ENCODE results near the gene CENPB. TPM values are rescaled to one million over a fixed set of nuclear protein-coding genes. Genes with fewer than 3 reads are reported as not detected.
"Not testable (repeated sequence)": the region's sequence is repeated elsewhere in the genome, so short reads cannot be mapped to it uniquely, and the experiment has no call there.

The CENPB gene
- total RNA-seq, 1 donor from 2014 or later: 83.3 TPM

DNA sequence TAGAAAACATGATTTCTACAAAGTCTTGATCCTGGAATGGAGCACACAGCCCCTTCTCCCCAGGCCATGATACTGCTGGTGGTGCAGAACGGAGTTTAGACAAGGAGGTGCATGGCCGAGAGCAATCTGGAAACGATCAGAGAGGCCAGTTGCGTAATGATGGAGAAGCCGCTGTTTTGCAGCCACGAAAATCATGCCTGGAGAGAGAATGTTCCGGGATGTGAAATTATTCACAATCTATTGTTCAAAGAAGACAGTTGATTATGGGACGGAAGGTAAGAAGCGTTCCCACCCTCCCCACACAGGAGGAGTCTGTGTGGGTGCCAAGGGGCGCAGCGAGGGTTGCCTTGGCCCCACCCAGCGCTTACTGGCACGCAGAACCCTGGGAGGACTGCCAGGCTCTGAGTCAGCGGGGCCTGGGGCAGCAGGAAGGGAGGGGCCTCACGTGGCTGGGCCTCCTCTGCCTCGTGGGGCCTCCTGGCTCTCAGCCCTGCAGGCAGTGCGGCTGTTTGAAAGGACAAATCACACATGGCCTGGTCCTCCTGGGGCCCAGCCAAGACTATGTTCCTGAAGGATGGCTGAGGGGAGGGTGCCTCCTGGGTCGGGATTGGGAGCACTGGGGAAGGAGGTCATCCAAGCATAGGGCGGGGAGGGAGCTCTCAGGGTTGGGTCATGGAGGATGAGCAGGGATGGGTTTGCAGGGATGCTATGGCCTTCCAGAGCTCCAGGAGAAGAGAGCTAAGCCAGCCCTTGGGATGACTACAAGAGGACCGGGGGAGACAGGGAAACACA lies 25.1 kb upstream of the CENPB start:
- DNase-seq (ENCODE audit: low spot score): peak; percentile 99

DNA sequence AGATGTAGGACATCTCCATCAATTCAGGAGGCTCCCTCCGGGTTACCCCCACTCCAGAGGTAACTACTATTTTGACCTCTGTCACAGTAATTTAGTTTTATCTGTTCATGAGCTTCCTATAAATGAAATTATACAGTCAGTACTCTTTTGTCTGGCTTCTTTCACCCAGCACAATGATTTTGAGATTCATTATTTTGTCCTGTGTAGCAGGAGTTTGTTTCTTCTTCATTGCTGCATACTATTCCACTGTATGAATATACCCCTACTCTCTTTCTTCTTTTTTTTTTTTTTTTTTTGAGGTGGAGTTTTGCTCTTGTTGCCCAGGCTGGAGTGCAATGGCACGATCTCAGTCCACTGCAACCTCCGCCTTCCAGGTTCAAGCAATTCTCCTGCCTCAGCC lies 22.0 kb upstream of the CENPB start:
- DNase-seq (ENCODE audit: low spot score): no peak

DNA sequence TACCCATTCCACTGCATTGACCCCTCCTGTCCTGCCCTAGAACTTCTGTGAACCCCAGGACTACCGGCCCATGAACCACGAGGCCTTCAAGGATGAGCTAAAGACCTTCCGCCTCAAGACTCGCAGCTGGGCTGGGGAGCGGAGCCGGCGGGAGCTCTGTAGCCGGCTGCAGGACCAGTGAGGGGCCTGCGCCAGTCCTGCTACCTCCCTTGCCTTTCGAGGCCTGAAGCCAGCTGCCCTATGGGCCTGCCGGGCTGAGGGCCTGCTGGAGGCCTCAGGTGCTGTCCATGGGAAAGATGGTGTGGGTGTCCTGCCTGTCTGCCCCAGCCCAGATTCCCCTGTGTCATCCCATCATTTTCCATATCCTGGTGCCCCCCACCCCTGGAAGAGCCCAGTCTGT lies 18.2 kb upstream of the CENPB start:
- no peak for DNase-seq (ENCODE audit: low spot score)

DNA sequence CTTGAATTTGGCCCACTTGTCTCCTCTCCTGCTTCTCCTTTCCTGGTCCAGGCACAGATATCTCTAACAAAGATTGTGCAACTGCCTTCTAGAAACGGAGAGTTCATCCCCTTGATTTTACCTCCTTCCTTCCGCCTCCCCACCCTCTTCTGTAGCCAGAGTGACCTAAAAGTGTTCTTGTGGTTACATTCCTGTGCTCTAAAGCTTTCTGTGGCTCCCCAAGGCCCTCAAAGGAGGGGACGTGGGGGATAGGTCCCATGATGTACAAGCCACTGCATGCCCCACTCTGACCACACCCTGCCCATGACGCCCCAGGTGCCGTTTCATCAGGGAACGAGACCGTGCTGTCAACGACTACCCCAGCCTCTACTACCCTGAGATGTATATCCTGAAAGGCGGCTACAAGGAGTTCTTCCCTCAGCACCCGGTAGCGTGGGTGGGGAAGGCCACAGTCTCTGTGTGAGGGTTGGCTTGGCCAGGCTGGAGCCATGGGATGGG lies 17.8 kb upstream of the CENPB start:
- DNase-seq (ENCODE audit: low spot score): no peak

DNA sequence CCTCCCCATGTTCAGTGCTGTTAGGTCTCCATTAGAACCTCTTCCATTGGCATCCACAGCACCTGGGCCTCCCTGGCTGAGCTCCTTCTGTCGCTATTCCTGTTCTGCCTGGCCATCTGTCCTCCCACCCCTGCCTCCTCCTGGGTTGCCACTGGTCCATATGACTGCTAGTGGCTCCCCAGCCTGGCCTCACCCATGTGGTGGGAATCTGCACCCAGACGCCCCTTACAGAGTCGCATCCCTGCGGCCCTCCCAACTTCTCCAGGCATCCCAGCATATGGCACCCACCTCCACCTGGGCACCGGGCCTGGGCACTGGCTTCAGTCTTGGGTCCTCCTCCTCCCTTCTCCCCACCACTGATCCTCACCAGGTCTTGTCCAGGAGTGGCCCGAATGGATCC lies 17.3 kb upstream of the CENPB start:
- DNase-seq (ENCODE audit: low spot score): no peak

DNA sequence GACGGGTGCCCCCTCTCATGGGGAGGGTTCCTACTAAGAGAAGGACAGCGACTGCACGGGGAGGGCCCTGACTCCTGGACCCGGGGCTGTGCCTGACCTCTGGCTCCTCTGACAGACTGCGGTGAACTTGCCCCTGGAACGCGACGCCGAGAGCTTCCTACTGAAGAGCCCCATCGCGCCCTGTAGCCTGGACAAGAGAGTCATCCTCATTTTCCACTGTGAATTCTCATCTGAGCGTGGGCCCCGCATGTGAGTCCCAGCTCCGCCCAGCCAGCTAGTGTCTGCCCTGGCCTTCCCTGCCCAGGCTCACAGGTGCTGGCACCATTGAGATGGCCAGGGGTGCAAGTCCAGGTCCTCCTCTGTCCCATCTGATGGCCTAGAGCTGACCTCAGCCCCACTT lies 16.7 kb upstream of the CENPB start:
- DNase-seq (ENCODE audit: low spot score): no peak

DNA sequence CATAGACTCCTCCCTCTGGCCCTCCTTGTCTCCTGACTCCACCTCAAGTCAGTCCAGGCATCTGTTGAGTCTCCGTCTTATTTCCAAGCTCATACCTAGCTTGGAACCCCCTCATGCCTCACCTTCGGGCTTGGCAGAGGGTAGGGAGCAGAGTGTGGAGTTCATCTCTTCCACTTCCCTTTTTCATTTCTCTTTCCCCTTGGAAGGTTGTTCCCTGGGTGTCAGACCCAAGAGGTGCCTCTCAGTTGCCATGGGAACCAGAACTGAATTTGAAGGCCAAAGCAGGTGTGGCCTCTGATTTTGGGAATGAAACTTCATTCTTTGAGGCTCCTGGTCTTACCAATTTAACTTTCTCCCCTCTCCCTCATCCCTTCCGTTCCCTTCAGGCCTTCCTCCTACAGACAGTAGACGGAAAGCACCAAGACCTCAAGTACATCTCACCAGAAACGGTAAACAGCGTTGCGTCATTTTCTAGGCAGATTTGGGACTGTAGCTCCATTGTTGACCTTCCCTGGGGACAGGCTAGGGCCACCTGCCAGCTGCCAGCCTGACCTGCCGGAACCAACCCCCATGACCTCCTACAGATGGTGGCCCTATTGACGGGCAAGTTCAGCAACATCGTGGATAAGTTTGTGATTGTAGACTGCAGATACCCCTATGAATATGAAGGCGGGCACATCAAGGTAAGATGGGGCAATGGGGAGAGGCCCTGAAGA lies 16.1 kb upstream of the CENPB start:
- DNase-seq (ENCODE audit: low spot score): no peak

DNA sequence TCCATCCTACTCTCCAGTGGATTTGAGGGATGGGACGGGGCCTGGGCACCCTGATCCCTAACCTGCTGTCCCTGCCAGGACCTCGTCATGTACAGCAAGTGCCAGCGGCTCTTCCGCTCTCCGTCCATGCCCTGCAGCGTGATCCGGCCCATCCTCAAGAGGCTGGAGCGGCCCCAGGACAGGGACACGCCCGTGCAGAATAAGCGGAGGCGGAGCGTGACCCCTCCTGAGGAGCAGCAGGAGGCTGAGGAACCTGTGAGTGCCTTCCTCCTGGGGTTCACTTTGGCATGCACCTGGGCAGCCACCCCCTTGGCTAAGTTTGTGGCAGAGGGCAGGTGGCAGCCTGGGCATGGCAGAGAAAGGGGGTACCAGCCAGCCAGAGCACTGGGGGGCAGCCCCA lies 15.3 kb upstream of the CENPB start:
- no peak for DNase-seq (ENCODE audit: low spot score)

DNA sequence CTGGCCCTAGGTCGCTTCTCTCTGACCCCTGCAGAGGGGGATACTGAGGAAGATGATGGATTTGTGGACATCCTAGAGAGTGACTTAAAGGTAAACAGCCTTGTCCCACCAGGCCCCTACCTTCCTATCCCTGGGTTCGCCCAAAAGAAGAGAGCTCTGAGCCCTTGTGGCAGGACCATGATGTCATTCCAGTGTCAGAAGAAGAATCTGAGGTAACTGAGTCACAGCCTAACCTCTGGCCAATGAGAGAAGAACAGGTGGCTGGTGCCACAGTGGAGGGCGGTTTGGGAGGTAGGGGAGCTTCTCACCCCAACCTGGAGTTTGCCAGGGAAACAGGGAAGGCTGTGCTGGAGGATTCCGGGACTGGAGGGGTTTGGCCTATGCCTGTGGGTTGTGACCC lies 14.8 kb upstream of the CENPB start:
- DNase-seq (ENCODE audit: low spot score): no peak

DNA sequence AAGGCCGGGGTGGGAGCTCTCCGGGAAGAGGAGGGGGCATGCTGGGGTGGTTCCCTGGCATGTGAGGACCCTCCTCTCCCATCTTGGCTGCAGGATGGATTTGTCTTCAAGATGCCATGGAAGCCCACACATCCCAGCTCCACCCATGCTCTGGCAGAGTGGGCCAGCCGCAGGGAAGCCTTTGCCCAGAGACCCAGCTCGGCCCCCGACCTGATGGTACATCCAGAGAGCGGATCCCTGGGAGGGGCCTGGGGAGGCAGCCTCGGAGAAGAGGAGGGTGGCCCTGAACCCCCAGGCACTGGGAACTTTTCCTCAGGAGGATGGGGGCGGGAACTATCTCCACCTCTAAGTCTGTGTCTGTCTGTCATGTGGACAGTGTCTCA lies 14.3 kb upstream of the CENPB start:
- DNase-seq (ENCODE audit: low spot score): no peak

DNA sequence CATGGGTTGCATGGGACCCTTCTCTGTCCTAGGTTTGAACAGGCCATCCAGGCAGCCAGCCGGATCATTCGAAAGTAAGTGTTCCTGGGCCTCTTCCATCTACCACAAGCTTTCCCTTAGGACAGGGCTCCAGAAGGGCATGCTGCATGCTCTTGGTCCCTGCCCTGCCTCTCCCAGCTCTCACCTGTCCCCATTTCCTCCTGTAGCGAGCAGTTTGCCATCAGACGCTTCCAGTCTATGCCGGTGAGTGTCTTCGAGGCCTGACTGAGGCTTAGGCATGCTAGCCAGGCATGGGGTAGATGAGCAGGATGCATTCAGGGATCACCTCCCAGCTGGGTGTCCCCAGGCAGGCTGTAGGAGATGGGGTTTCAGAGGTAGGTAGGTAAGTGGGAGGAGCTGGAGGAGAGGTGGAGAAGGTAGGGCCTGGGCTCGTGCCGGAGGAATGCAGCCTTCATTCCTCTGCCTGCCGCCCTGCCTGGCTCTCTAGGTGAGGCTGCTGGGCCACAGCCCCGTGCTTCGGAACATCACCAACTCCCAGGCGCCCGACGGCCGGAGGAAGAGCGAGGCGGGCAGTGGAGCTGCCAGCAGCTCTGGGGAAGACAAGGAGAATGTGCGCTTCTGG lies 13.8 kb upstream of the CENPB start:
- DNase-seq (ENCODE audit: low spot score): no peak

DNA sequence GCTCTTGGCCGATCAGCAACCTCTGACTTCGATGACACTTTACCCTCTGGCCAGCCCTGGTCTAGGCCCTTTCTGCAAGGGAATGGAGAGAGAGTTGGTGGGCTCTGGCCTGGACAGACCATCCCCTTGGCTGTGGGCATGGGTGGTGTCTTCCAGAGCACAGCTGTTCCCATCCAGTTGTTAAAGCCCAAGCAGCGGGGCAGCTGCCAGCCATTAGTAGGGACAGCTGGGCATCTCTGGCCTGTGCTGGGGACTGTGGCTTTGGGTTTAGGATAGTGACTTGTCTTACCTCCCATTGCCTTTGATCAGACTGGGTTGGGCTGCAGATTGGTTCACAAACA lies 12.3 kb upstream of the CENPB start:
- DNase-seq (ENCODE audit: low spot score): no peak

DNA sequence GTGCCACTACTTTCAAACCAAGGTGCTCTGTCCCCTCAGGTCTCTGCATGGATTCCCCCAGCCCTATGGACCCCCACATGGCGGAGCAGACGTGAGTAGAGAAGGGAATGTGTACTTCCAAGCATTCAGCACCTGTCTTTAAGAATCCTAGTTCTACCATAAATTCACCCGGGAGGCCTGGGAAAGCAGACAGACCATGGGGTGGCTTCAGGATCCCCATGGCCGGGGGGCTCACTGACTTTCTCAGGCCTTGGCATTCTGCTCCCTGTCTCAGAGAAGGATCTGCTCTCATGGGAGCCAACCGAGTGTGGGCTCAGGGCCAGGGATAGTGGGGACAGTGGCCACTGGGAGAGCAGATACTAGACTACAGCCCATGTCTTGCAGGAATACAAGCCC lies 11.8 kb upstream of the CENPB start:
- DNase-seq (ENCODE audit: low spot score): no peak

DNA sequence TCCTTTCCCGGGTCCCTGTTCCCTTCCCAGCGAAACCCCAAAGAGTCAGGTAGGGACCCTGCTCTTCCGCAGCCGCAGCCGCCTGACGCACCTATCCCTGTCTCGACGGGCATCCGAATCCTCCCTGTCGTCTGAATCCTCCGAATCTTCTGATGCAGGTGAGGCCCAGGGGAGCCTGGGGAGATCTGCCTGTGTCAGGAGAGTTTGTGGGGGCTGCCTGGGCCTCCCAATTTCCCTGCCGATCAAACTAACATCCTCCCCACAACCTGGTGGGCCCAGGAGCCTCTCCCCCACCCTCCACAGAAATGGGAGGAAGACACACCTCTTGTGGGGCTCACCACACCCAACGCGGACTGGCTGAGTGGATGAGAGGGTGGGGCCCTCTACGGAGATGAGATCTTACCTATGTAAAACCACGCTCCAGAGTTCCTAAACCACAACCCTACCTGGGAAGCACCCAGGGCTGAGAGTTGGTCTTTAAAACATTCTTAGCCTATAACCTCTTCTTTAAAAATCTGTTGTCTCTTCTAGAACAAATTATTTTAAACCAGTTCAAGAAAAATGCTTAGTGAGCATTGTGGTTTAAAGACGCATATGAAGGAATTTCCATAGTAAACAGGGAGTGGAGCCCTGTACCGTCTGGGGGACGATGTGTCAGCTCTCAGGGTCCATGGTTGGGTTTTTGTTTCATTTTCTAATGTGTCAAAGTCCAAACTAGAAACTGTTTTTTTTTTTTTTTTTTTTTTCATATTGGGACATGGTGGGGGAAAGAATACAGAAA lies 11.2 kb upstream of the CENPB start:
- DNase-seq (ENCODE audit: low spot score): no peak

DNA sequence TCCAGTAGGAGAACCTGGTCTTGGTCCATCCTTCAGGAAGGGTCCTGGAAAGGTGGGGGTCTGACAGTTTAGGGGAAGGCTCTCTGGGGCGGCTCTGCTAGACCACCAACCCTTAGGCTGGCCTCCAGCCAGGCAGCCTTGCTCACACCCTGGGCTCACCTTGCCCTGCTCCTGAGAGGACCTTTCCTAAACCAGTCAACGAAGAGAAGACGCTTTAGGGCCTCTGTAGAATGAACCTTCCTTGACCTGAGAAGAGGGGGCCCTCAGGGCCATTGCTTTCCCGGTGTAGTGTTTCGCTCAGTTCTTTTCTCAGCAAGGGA lies 10.6 kb upstream of the CENPB start:
- DNase-seq (ENCODE audit: low spot score): no peak

DNA sequence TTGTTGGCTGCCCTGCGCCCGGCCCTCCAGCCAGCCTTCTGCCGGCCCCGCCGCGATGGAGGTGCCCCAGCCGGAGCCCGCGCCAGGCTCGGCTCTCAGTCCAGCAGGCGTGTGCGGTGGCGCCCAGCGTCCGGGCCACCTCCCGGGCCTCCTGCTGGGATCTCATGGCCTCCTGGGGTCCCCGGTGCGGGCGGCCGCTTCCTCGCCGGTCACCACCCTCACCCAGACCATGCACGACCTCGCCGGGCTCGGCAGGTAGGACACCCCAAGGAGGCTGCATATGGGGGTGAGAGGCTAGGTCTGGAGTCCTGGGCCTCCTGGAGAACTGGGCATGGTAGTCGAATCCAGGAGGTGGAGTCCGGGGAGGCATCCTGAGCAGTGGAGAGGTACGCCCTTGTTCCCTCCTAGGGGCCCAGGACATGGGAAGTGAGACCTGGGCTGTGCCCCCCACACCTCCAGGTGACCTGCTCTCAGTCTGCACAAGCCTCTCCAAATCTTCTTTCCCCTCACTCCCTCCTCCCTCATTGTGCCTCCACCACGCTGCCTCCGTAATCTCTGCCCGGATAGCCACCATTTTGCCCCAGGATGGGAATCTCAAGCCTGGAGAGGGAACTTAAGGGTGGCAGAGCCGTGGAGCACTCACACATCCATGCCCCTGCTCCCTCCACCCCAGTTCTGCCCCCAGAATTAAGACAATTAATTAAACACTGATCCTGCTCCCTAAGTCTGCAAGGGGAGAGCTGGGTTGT lies 10.1 kb upstream of the CENPB start:
- no peak for DNase-seq (ENCODE audit: low spot score)

DNA sequence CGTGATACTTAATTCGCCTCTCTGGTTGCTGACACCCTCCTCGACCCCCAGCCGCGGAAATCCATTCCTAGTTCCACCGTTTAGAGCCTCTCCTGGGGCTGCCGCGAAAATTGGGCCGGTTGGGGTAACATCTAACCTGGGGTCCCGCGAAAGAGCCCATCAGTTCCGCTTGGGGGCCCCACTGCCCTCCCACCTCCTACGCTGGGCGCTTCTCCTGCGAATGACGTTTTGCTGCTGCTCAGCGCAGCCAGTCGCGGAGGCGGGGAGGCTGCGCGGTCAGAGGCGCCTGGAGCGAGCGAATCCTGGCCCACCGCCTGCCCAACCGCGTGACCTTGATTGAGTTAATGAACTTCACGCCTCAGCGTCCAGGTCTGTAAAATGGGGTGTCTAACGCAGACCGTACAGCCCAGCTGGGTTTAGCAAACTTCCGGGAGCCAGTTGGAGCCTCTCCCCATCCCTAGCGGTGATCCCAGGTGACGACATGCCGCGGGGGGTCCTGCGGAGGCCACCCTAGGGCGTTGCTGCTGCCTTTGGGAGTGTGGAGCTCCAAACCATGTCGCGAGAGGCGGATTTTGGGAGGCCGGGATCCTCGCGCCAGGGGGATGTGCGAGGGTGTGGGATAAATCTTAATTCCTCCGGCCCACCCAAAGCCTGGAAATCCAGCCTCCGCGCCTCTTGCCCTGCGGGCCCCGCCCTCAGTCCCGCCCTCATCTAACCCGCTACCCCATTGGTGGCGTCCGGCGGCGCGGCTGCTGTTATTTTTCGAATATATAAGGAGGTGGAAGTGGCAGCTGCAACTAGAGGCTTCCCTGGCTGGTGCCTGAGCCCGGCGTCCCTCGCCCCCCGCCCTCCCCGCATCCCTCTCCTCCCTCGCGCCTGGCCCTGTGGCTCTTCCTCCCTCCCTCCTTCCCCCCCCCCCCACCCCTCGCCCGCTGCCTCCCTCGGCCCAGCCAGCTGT lies 9.2 kb upstream of the CENPB start, which contains the start of gene CDC25B:
Gene CDC25B (plus strand): TSS at position 800 of the 958 bp plus-strand sequence. CDS start 222 bp downstream, outside the sequence.
- DNase-seq (ENCODE audit: low spot score): peak; percentile 95

DNA sequence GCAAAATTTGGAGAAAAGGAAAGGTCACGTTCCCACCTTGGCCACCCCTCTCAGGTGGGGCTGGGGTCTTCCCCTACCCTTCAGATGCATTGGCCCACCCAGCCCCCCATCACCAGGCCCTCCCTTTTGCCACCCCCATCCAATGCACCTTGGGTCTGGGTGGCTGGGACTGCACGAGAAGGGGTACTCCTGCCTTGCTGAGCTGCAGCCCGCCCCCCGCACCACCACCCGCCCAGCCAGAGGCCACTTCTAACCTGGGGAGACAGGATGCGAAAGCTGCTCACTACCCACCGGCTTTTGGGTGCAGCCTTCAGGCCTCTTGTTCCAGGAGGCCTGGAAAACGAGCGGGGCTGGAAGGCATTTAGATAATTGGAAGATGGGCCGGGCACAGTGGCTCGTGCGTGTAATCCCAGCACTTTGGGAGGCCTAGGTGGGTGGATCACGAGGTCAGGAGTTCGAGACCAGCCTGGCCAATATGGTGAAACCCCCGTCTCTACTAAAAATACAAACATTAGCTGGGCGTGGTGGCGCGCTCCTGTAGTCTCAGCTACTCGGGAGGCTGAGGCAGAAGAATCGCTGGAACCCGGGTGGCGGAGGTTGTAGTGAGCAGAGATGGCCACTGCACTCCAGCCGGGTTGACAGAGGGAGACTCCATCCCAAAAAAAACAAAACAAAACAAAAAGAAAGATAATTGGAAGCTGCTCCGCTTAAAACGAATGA lies 8.3 kb upstream of the CENPB start:
- DNase-seq (ENCODE audit: low spot score): no peak

DNA sequence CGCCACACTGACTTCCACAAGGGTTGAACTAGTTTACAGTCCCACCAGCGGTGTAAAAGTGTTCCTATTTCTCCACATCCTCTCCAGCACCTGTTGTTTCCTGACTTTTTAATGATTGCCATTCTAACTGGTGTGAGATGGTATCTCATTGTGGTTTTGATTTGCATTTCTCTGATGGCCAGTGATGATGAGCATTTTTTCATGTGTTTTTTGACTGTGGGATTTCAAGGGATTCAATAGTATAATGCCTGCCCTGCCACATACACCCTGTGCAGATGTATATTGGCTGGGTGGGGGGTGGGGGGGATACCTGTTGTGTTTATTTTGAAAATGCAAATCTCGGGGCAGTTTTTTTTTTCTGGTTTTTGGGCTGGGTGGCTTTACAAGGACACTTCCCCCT lies 7.6 kb upstream of the CENPB start:
- not testable (repeated sequence) for DNase-seq (ENCODE audit: low spot score)
